Activated T-helper 1 cell treated with anti-CD3 and anti-CD28 coated beads, Interleukin-12 subunit alpha, Interleukin-12 subunit beta, Interleukin-2, Interleukin-4 antibody, amounts not matched to agents 30 ng/mL and 10 ng/mL and 1 ng/mL, durations not matched to agents 14 hours and 24 hours and 36 hours (primary cell): Measurements from ENCODE around the gene RHBDD2. TPM values are rescaled to one million over a fixed set of nuclear protein-coding genes. Genes with fewer than 3 reads are reported as not detected.
"Not testable (repeated sequence)": the region's sequence is repeated elsewhere in the genome, so short reads cannot be mapped to it uniquely, and the experiment has no call there.

ENCODE experiments used
- DNase-seq: peaks from one replicate; pipeline ENCODE4 v3.0.0; 2021; ENCODE audit warnings: low spot score
- H3K27ac Mint-ChIP-seq: one replicate; pipeline ENCODE4 v1.8.0; 2021; ENCODE audit warnings: mild to moderate bottlenecking, mixed read lengths
- H3K27me3 Mint-ChIP-seq: one replicate; pipeline ENCODE4 v1.8.0; 2022; ENCODE audit warnings: mild to moderate bottlenecking, moderate library complexity, mixed read lengths; ENCODE audit not compliant: insufficient read depth
- H3K36me3 Mint-ChIP-seq: one replicate; pipeline ENCODE4 v1.8.0; 2021; ENCODE audit warnings: low read depth, mixed read lengths
- H3K4me1 Mint-ChIP-seq: one replicate; pipeline ENCODE4 v1.8.0; 2021; ENCODE audit warnings: low read depth, mixed read lengths
- H3K4me3 Mint-ChIP-seq: one replicate; pipeline ENCODE4 v1.8.0; 2021; ENCODE audit warnings: mild to moderate bottlenecking, moderate library complexity, mixed read lengths
- H3K9me3 Mint-ChIP-seq: one replicate; pipeline ENCODE4 v1.8.0; 2021; ENCODE audit warnings: mixed read lengths
- intact Hi-C: fragments of 100-400 bp; cut with micrococcal nuclease; formaldehyde crosslinking; loops from one replicate; pipeline ENCODE4 v1.15.1; 2024
- total RNA-seq: library from RNA; stranded (reverse); gene quantifications from 2 replicates; pipeline ENCODE4 v1.2.3, GENCODE V29; 2022

The RHBDD2 gene
- total RNA-seq, 1 donor from 2014 or later = 59.9 TPM

DNA sequence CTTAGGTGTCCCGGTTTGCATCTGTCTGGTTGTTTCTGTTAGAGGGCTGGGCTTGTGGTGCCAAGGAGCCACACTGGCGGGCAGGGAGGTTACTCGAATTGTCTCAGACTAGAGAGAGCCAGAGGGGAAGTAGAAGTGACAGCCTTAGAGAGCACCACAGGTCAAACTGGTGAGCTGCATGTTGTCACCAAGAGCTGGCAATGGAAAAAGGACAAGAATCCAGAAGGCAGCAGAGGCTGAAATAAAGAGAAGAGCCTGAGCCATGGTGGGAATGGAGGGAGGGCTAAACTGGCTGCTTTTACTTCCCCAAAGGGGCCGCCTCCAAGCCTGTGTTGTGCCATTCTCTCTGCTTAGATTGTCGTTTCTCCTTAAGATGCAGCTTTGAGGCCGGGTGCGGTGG, 31.1 kb upstream of the RHBDD2 start:
- intact Hi-C loops = no loop called here
- Mint-ChIP-seq H3K36me3 (peaks cover 1% of the 10 kb centered on the region), H3K27ac (no peak overlapping the region), H3K27me3 (peaks cover 4% of the 10 kb centered on the region), H3K9me3 (peaks cover under 1% of the 10 kb centered on the region), H3K4me1 (peaks cover 12% of the 10 kb centered on the region), H3K4me3 (no peak overlapping the region)
- no peak for DNase-seq

DNA sequence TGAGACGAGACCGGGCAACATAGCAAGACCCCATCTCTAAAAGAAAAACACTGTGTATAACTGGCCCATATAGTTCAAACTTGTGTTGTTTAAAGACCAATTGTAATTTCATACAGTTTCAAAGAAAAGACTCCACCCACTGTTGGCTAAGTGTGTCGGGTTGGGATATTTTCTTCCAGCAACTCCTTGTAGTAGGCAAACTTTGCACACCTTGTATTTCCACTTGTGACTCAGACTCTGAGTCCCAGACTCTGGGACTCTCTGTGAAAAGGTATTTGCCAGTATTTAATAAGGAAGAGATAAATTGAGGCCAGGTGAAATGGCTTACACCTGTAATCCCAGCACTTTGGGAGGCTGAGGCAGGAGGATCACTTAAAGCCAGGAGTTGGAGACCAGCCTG, 29.3 kb upstream of the RHBDD2 start:
- Mint-ChIP-seq H3K27me3 (peaks cover 4% of the 10 kb centered on the region), H3K27ac (no peak overlapping the region), H3K4me3 (no peak overlapping the region), H3K4me1 (no peaks in the 10 kb centered on the region), H3K9me3 (peaks cover 6% of the 10 kb centered on the region), H3K36me3 (no peaks in the 10 kb centered on the region)
- DNase-seq = no peak
- intact Hi-C loops = no loop called here

DNA sequence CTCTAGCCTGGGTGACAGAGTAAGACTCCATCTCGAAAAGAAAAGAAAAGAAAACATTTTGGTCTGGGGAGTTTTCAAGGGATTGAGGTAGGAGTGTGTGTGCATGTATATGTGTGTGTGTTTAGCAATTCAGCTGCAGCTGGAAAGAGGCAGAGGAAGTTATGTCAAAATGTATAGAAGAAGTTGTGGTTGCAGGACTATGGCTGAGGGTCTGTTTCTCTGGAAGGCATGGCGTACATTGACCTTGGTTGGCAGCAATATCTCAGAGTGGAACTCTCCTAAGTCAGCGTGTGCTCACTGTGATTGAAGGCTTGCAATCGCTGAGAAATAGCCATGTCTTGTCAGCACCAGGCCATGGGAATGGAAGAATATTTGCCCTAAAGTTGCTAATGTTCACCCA, 28.6 kb upstream of the RHBDD2 start:
- intact Hi-C loops = no loop called here
- peaks cover 6% of the 10 kb centered on the region for H3K9me3 Mint-ChIP-seq
- no peaks in the 10 kb centered on the region for H3K36me3 Mint-ChIP-seq
- H3K4me1 Mint-ChIP-seq = no peaks in the 10 kb centered on the region
- H3K27me3 Mint-ChIP-seq = peaks cover 4% of the 10 kb centered on the region
- H3K4me3 Mint-ChIP-seq = no peak overlapping the region
- no peak overlapping the region for H3K27ac Mint-ChIP-seq
- DNase-seq = no peak

DNA sequence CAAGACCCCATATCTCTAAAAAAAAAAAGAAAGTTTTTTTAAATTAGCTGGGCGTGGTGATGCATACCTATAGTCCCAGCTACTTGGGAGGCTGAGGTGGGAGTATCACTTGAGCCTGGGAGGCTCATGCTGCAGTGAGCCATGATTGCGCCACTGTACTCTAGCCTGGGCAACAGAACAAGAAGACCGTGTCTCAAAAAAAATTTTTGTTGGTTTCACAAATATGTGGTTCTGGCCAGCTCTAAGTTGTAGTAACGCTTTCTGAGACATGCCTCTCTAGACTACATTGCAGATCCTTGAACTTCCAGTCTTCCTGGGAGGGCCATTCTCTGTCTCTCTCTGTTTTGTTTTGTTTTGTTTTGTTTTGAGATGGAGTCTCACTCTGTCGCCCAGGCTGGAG, 24.6 kb upstream of the RHBDD2 start:
- H3K27ac Mint-ChIP-seq = no peak overlapping the region
- peaks cover 8% of the 10 kb centered on the region for H3K27me3 Mint-ChIP-seq
- peaks cover 2% of the 10 kb centered on the region for H3K36me3 Mint-ChIP-seq
- peaks cover 11% of the 10 kb centered on the region for H3K9me3 Mint-ChIP-seq
- H3K4me1 Mint-ChIP-seq = peaks cover 8% of the 10 kb centered on the region
- no peak overlapping the region for H3K4me3 Mint-ChIP-seq
- no peak for DNase-seq
- intact Hi-C loops = no loop called here

DNA sequence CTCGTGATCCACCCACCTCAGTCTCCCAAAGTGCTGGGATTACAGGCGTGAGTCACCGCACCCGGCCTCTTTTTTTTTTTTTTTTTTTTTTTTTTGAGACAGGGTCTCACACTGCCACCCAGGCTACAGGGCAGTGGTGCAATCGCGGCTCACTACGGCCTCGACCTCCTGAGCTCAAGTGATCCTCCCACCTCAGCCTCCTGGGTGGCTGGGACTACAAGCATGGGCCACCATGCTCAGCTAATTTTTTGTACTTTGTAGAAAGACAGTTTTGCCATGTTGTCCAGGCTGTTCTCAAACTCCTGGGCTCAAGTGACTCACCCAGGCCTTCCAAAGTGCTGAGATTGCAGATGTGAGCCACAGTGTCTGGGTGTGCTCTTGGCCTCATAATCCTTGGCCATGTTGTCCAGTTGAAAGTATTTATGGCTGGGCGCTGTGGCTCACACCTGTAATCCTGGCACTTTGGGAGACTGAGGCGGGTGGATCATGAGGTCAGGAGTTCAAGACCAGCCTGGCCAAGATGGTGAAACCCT, 24.0 kb upstream of the RHBDD2 start:
- intact Hi-C loops, H3K36me3 Mint-ChIP-seq: not testable (repeated sequence)

DNA sequence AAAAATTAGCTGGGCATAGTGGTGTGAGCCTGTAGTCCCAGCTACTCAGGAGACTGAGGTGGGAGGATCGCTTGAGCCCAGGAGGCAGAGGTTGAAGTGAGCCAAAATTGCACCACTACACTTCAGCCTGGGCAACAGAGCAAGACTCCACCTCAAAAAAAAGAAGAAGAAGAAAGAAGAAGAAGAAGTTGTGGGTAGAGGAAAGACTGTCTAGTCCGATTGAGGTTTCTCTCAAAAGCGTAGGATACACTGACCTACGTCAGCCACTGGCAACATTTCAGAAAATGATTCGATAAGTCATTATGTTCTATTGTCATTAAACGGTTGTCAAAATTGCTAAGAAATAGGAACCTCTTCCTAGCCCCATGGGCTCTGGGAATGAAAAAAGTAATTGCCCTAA, 22.3 kb upstream of the RHBDD2 start:
- H3K36me3 Mint-ChIP-seq = peaks cover 2% of the 10 kb centered on the region
- H3K4me3 Mint-ChIP-seq = no peak overlapping the region
- peaks cover 8% of the 10 kb centered on the region for H3K4me1 Mint-ChIP-seq
- intact Hi-C loops = no loop called here
- H3K27me3 Mint-ChIP-seq = peaks cover 4% of the 10 kb centered on the region
- peaks cover 11% of the 10 kb centered on the region for H3K9me3 Mint-ChIP-seq
- DNase-seq = no peak
- no peak overlapping the region for H3K27ac Mint-ChIP-seq

More for the DNA sequence above, 24.0 kb upstream of the RHBDD2 start:
- not testable (repeated sequence) for DNase-seq, H3K27ac Mint-ChIP-seq, H3K27me3 Mint-ChIP-seq, H3K4me3 Mint-ChIP-seq, H3K4me1 Mint-ChIP-seq
- H3K9me3 Mint-ChIP-seq = peaks cover 11% of the 10 kb centered on the region

DNA sequence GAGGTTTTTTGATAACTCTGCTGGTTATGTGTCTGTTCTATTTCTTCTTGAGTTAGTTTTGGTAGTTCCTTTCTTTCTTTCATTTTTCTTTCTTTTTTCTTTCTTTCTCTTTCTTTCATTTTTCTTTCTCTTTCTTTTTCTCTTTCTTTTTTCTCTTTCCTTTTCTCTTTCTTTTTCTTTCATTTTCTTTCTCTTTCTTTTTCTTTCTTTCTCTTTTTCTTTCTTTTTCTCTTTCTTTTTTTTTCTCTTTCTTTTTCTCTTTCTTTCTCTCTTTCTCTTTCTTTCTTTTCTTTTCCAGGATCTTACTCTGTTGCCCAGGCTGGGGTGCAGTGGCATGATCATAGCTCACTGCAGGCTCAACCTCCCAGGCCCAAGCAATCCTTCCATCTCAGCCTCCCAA, 20.4 kb upstream of the RHBDD2 start:
- Mint-ChIP-seq H3K36me3 (peaks cover 2% of the 10 kb centered on the region), H3K9me3 (peaks cover 5% of the 10 kb centered on the region), H3K4me1 (peaks cover 8% of the 10 kb centered on the region), H3K27ac (peak overlapping the region; percentile 68), H3K27me3 (peaks cover 4% of the 10 kb centered on the region), H3K4me3 (no peak overlapping the region)
- intact Hi-C loops = no loop called here
- DNase-seq = no peak

DNA sequence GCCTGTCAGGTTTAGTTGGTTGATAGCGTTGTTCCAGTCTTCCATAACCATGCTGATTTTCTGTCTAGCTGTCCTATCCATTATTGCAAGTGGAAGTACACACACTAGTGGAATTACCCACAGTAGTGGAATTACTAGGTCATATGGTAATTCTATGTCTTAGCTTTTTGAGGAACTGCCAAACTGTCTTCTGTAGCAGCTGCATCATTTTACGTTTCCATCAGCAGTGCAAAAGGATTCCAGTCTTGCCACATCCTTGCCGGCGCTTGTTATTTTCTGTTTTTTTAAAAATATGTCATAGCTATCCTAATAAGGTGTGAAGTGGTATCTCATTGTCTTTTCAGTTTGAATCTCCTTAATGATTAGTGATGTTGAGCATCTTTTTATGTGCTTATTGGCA, 17.2 kb upstream of the RHBDD2 start:
- intact Hi-C loops = no loop called here
- Mint-ChIP-seq H3K27me3 (peaks cover 11% of the 10 kb centered on the region), H3K27ac (no peak overlapping the region)

DNA sequence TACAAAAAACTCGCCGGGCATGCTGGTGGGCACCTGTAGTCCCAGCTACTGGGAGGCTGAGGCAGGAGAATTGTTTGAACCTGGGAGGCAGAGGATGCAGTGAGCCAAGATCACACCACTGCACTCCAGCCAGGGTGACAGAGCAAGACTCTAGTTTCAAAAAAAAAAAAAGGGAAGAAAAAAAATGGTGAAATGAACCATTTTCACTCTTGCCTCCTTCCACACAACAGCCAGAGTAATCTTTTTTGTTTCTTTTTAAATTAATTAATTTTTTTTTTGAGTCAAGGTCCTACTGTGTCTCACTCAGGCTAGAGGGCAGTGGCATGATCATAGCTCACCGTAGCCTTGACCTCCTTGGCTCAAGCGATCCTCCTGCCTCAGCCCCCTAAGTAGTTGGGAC, 14.6 kb upstream of the RHBDD2 start:
- H3K9me3 Mint-ChIP-seq, DNase-seq, H3K36me3 Mint-ChIP-seq, H3K4me3 Mint-ChIP-seq, H3K27me3 Mint-ChIP-seq, H3K27ac Mint-ChIP-seq, intact Hi-C loops: not testable (repeated sequence)
- peaks cover 11% of the 10 kb centered on the region for H3K4me1 Mint-ChIP-seq

More for the DNA sequence above, 17.2 kb upstream of the RHBDD2 start:
- no peak for DNase-seq
- no peak overlapping the region for H3K4me3 Mint-ChIP-seq
- peaks cover 5% of the 10 kb centered on the region for H3K9me3 Mint-ChIP-seq
- H3K4me1 Mint-ChIP-seq = peaks cover 14% of the 10 kb centered on the region
- peaks cover 2% of the 10 kb centered on the region for H3K36me3 Mint-ChIP-seq

DNA sequence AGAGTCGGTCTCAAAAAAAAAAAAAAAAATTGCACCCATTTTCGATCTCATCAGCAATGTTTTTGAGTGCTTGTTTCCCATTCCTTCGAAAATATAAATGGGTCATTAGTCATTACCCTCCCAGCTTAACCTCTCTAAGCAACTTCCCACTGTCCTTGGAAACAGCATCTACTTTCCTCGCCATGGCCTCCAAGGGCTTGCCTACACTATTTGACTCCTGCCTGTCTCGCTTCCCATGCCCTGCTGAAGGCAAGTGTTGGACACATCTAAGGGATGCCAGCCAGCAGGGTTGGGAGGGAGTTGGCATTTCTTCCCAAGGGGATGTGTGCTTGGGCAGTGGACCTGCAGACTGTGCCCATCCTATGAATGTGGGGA, 12.7 kb upstream of the RHBDD2 start:
- H3K9me3 Mint-ChIP-seq = no peaks in the 10 kb centered on the region
- H3K4me3 Mint-ChIP-seq = no peak overlapping the region
- peaks cover 24% of the 10 kb centered on the region for H3K4me1 Mint-ChIP-seq
- H3K27me3 Mint-ChIP-seq = peaks cover 8% of the 10 kb centered on the region
- intact Hi-C loops = loop anchor here (1.0 to 2.0 kb wide), 5 partner anchors 127 to 397 kb away; partner anchors contain the start of genes HIP1 and STYXL1
- no peak for DNase-seq
- H3K36me3 Mint-ChIP-seq = no peaks in the 10 kb centered on the region
- H3K27ac Mint-ChIP-seq = no peak overlapping the region

DNA sequence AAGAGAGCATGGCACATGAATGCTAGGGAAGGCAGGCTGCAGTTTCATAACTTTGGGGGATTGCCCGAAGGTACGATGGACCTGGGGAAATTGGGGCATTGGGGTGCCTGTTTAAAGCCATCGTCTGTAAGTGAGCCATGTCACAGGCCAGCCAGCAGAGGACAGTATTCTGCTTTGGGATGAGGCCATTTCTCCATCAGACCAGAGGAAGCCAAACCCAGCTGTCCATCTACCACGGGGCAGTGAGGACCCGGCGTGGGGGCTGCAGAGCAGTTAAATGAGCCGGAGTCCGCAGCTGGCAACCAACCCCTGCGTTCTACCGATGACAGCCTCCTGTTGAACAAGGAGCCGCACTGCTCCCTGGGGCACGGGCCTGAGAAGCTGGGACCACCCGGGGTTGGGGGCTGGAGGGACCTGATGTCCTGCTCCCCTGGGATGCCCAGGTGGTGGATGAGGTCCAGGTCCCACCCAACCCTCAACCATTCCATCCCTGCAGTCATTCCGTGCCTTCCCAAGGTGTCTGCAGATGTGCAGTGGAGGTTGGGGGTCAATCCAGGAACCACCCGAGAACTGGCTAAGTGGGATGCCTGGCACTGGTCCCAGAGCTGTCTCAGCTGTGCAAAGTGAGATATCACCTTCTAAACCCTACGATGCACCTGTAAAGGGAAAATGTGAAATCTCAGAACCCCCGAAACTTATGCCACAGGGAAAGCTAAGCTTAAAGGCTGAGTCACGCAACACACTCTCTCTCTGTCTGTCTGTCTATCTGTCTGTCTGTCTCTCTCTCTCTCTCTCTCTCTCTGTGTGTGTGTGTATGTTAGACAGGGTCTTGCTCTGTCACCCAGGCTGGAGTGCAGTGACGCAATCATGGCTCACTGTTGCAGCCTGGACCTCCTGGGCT, 12.1 kb upstream of the RHBDD2 start:
- H3K27ac Mint-ChIP-seq = no peak overlapping the region
- peaks cover 24% of the 10 kb centered on the region for H3K4me1 Mint-ChIP-seq
- intact Hi-C loops = loop anchor here (1.0 to 2.0 kb wide), 5 partner anchors 128 to 397 kb away; partner anchors contain the start of genes HIP1 and STYXL1
- no peaks in the 10 kb centered on the region for H3K36me3 Mint-ChIP-seq
- H3K4me3 Mint-ChIP-seq = no peak overlapping the region
- peaks cover 8% of the 10 kb centered on the region for H3K27me3 Mint-ChIP-seq
- no peaks in the 10 kb centered on the region for H3K9me3 Mint-ChIP-seq
- no peak for DNase-seq

DNA sequence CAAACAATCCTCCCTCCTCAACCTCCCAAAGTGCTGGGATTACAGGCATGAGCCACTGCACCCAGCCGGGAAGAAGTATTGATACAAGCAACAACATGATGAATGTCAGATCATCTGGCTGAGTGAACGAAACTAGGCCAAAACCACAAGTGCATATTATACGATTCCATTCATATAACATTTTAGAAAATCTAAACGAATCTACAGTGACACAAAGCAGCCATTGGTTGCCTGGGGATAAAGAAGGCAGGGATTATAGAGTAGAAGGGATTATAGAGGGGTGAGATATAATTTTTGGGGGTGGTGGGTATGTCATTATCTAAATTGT, 11.5 kb upstream of the RHBDD2 start:
- intact Hi-C loops = loop anchor here (2.0 kb wide), 2 partner anchors 129 to 179 kb away; partner anchors contain the start of genes HIP1 and STYXL1
- DNase-seq = no peak
- Mint-ChIP-seq H3K4me1 (peaks cover 24% of the 10 kb centered on the region), H3K27me3 (peaks cover 8% of the 10 kb centered on the region), H3K27ac (no peak overlapping the region), H3K4me3 (no peak overlapping the region), H3K9me3 (no peaks in the 10 kb centered on the region), H3K36me3 (no peaks in the 10 kb centered on the region)

DNA sequence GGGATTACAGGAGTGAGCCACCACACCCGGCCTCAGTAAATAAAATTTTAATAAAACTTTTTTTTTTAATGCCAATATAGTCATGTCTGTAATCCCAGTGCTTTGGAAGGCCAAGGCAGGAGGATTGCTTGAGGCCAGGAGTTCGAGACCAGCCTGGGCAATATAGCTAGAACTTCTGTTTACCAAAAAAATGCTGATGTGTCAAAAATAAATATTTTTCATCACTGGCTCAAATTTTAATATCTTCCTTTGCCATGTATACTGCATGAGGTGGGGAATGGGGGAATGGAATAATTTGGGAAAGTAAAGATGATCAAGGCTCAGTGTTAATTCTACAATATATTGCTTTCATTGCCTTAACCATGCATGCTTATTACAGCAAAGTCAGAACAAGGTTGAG, 10.7 kb upstream of the RHBDD2 start:
- H3K27ac Mint-ChIP-seq = no peak overlapping the region
- no peaks in the 10 kb centered on the region for H3K9me3 Mint-ChIP-seq
- H3K4me3 Mint-ChIP-seq = no peak overlapping the region
- no peaks in the 10 kb centered on the region for H3K36me3 Mint-ChIP-seq
- no peak for DNase-seq
- peaks cover 8% of the 10 kb centered on the region for H3K27me3 Mint-ChIP-seq
- intact Hi-C loops = no loop called here
- H3K4me1 Mint-ChIP-seq = peaks cover 24% of the 10 kb centered on the region
